Endothelial cell of umbilical vein (primary cell): ENCODE measurements around the gene TMEM266.

Source experiments
- EZH2 ChIP-seq: IDR thresholded peaks from 2 replicates; pipeline ENCODE4 v1.6.1; 2012; ENCODE audit warnings: borderline replicate concordance, low read depth, mild to moderate bottlenecking, moderate library complexity, low read length, inconsistent platforms; ENCODE audit not compliant: severe bottlenecking
- POLR2A ChIP-seq: IDR thresholded peaks from 2 replicates; pipeline ENCODE4 v1.6.1; 2012; ENCODE audit warnings: low read depth, mild to moderate bottlenecking, control low read depth, low read length
- TF ChIP-seq, protein P1 (sequence below), 2 donors: IDR thresholded peaks; 1 replicate in 1 of 2; 2 replicates in 1 of 2; pipeline ENCODE4 v1.5.1; 2011; ENCODE audit warnings: low read length in 2 of 2, mild to moderate bottlenecking in 2 of 2, moderate library complexity in 2 of 2, control low read depth in 1 of 2, inconsistent platforms in 1 of 2, low read depth in 1 of 2; ENCODE audit not compliant: insufficient read depth in 1 of 2; ENCODE audit errors: extremely low read depth in 1 of 2

GRCh38 chr15:76105391-76105790 is 45.6 kb downstream of the TMEM266 start:
- TF ChIP-seq, protein P1, sequence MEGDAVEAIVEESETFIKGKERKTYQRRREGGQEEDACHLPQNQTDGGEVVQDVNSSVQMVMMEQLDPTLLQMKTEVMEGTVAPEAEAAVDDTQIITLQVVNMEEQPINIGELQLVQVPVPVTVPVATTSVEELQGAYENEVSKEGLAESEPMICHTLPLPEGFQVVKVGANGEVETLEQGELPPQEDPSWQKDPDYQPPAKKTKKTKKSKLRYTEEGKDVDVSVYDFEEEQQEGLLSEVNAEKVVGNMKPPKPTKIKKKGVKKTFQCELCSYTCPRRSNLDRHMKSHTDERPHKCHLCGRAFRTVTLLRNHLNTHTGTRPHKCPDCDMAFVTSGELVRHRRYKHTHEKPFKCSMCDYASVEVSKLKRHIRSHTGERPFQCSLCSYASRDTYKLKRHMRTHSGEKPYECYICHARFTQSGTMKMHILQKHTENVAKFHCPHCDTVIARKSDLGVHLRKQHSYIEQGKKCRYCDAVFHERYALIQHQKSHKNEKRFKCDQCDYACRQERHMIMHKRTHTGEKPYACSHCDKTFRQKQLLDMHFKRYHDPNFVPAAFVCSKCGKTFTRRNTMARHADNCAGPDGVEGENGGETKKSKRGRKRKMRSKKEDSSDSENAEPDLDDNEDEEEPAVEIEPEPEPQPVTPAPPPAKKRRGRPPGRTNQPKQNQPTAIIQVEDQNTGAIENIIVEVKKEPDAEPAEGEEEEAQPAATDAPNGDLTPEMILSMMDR (IDR thresholded peaks at IDR 0.05; ENCODE audit: extremely low read depth in 1 of 2, insufficient read depth in 1 of 2, low read depth in 1 of 2, low read length in 2 of 2) = no peak
- TF ChIP-seq EZH2 = no peak
- no peak for TF ChIP-seq POLR2A
